Neural cell (in vitro differentiated cells): ENCODE data around the gene MAVS.

Source experiments
- CTCF ChIP-seq: fragments of 450-650 bp; IDR thresholded peaks from 2 replicates; pipeline ENCODE4 v1.5.1; 2014; ENCODE audit warnings: antibody characterized with exemption, mild to moderate bottlenecking, moderate library complexity; ENCODE audit not compliant: poor library complexity, severe bottlenecking
- EZH2 ChIP-seq: fragments of 200-600, 300-800 bp; shearing (Covaris generic), sonication (generic); IDR thresholded peaks from 2 replicates; pipeline ENCODE4 v1.6.1; 2014; ENCODE audit warnings: antibody characterized with exemption, low read length, borderline replicate concordance, mild to moderate bottlenecking; ENCODE audit not compliant: insufficient read depth, poor library complexity, severe bottlenecking
- RAD21 ChIP-seq: fragments of 450-650 bp; conservative IDR thresholded peaks from 2 replicates; pipeline ENCODE4 v1.6.1; 2014; ENCODE audit warnings: antibody characterized with exemption, mild to moderate bottlenecking, moderate library complexity
- SMC3 ChIP-seq: fragments of 450-650 bp; conservative IDR thresholded peaks from 2 replicates; pipeline ENCODE4 v1.6.1; 2014; ENCODE audit warnings: antibody characterized with exemption, mild to moderate bottlenecking, moderate library complexity; ENCODE audit not compliant: poor library complexity
- TAF1 ChIP-seq: IDR thresholded peaks from 2 replicates; pipeline ENCODE4 v1.6.1; 2012; ENCODE audit warnings: low read depth

- TF ChIP-seq TAF1, result no peak
- no peak for TF ChIP-seq EZH2
- TF ChIP-seq SMC3, result no peak
- no peak for TF ChIP-seq CTCF
- no peak for TF ChIP-seq RAD21
Observed at GRCh38 chr20:3887876-3888620, 41.4 kb downstream of the MAVS start.
